KG1 (cell line): ENCODE measurements around the gene MMP28.
A peak's percentile ranks its signal among the peaks of the same experiment; 100 is the strongest.
"Not testable (repeated sequence)": the region's sequence is repeated elsewhere in the genome, so short reads cannot be mapped to it uniquely, and the experiment has no call there.

Experiments used
- DNase-seq: peaks from one replicate; lab custom pipeline; 2025; lab: John Stamatoyannopoulos, UW

The MMP28 gene

GRCh38 chr17:35765756-35766488 lies 29.5 kb downstream of the MMP28 start:
- no peak for DNase-seq

- no peak for DNase-seq
Measured at GRCh38 chr17:35765086-35765710, 30.2 kb downstream of the MMP28 start.

- DNase-seq, result peak; percentile 87
Measured at GRCh38 chr17:35764123-35764991, 31.1 kb downstream of the MMP28 start.

GRCh38 chr17:35763767-35764122 lies 31.7 kb downstream of the MMP28 start:
- no peak for DNase-seq

GRCh38 chr17:35761601-35762000 lies 33.8 kb downstream of the MMP28 start:
- no peak for DNase-seq

GRCh38 chr17:35760587-35760986 lies 34.9 kb downstream of the MMP28 start, which contains the start of gene C17orf50:
Gene C17orf50, plus strand, starts transcription at chr17:35760887. Its CDS starts 55 bp downstream, at chr17:35760942.
- no peak for DNase-seq

- no peak for DNase-seq
Measured at GRCh38 chr17:35757243-35757642, 38.2 kb downstream of the MMP28 start.

GRCh38 chr17:35752945-35753764 lies 42.3 kb downstream of the MMP28 start, which contains the start of gene GAS2L2:
Gene GAS2L2, minus strand, starts transcription at chr17:35753239. Its CDS starts 389 bp downstream, at chr17:35752850.
- DNase-seq, result no peak

GRCh38 chr17:35752471-35752870 lies 43.0 kb downstream of the MMP28 start:
- no peak for DNase-seq

GRCh38 chr17:35751541-35751940 lies 43.9 kb downstream of the MMP28 start:
- DNase-seq, result not testable (repeated sequence)

- DNase-seq, result no peak
Measured at GRCh38 chr17:35750526-35751395, 44.7 kb downstream of the MMP28 start.

- DNase-seq, result no peak
Measured at GRCh38 chr17:35749560-35750412, 45.7 kb downstream of the MMP28 start.

GRCh38 chr17:35748979-35749378 lies 46.5 kb downstream of the MMP28 start:
- DNase-seq, result no peak

GRCh38 chr17:35748341-35748841 lies 47.0 kb downstream of the MMP28 start:
- no peak for DNase-seq

- DNase-seq, result peak; percentile 69
Measured at GRCh38 chr17:35747540-35748017, 47.9 kb downstream of the MMP28 start.

- no peak for DNase-seq
Measured at GRCh38 chr17:35745749-35746320, 49.6 kb downstream of the MMP28 start.

GRCh38 chr17:35745246-35745645 lies 50.2 kb downstream of the MMP28 start:
- DNase-seq, result no peak

- DNase-seq, result no peak
Measured at GRCh38 chr17:35744830-35745229, 50.6 kb downstream of the MMP28 start.
